GM23338 (cell line): Measurements from ENCODE around the gene ICAM3.

Experiments
- CREB1 ChIP-seq: fragments of 250-450 bp; sonication (Bioruptor Pico); IDR thresholded peaks from 2 replicates; pipeline ENCODE4 v1.5.0; 2020; ENCODE audit warnings: low read depth, mild to moderate bottlenecking, moderate library complexity
- EZH2 ChIP-seq: fragments of 200-600 bp; sonication (generic); IDR thresholded peaks from one replicate; pipeline ENCODE4 v1.8.0; 2017; ENCODE audit warnings: antibody characterized with exemption, mild to moderate bottlenecking, low read depth; ENCODE audit not compliant: unreplicated experiment
- EZH2phosphoT487 ChIP-seq: fragments of 200-600 bp; sonication (generic); IDR thresholded peaks from one replicate; pipeline ENCODE4 v1.8.1; 2018; ENCODE audit warnings: antibody characterized with exemption; ENCODE audit not compliant: unreplicated experiment
- JUNB ChIP-seq: IDR thresholded peaks from one replicate; pipeline ENCODE4 v1.6.1; 2016; ENCODE audit warnings: antibody characterized with exemption; ENCODE audit not compliant: unreplicated experiment
- NANOG ChIP-seq: IDR thresholded peaks from 2 replicates; pipeline ENCODE4 v1.6.1; 2016; ENCODE audit warnings: antibody characterized with exemption, borderline replicate concordance
- POLR2AphosphoS5 ChIP-seq: IDR thresholded peaks from 2 replicates; pipeline ENCODE4 v1.6.1; 2016; ENCODE audit warnings: antibody characterized with exemption, low read depth
- STAT1 ChIP-seq: IDR thresholded peaks from one replicate; pipeline ENCODE4 v1.6.1; 2016; ENCODE audit warnings: antibody characterized with exemption; ENCODE audit not compliant: unreplicated experiment
- ZNF114 ChIP-seq: fragments of 250-450 bp; sonication (Bioruptor Pico); IDR thresholded peaks from 2 replicates; pipeline ENCODE4 v1.5.0; 2020; ENCODE audit warnings: mild to moderate bottlenecking, moderate library complexity
- ZNF331 ChIP-seq: fragments of 250-450 bp; sonication (Bioruptor Pico); IDR thresholded peaks from 2 replicates; pipeline ENCODE4 v1.5.0; 2020; ENCODE audit warnings: low read depth, mild to moderate bottlenecking, moderate library complexity
- ZNF462 ChIP-seq: fragments of 250-450 bp; sonication (Bioruptor Pico); IDR thresholded peaks from 2 replicates; pipeline ENCODE4 v1.5.0; 2020; ENCODE audit warnings: mild to moderate bottlenecking, moderate library complexity
- TF ChIP-seq, protein P1 (sequence below), 2 experiments: fragments of 200-600 bp in 1 of 2; sonication (generic) in 1 of 2; conservative IDR thresholded peaks; 2 replicates each; pipeline versions ENCODE4 v1.5.1 to v1.6.1; 2016 to 2017; ENCODE audit warnings: antibody characterized with exemption in 2 of 2, low read depth in 2 of 2, mild to moderate bottlenecking in 2 of 2, moderate library complexity in 1 of 2
- TF ChIP-seq, protein P2 (sequence below): IDR thresholded peaks from one replicate; pipeline ENCODE4 v1.6.1; 2018; ENCODE audit warnings: antibody characterized with exemption; ENCODE audit not compliant: unreplicated experiment
- TF ChIP-seq, protein P3 (sequence below): IDR thresholded peaks from 2 replicates; pipeline ENCODE4 v1.6.1; 2016; ENCODE audit warnings: antibody characterized with exemption

GRCh38 chr19:10286803-10287737 lies 52.4 kb downstream of the ICAM3 start, which contains the start of gene ICAM4:
- TF ChIP-seq, protein P1, sequence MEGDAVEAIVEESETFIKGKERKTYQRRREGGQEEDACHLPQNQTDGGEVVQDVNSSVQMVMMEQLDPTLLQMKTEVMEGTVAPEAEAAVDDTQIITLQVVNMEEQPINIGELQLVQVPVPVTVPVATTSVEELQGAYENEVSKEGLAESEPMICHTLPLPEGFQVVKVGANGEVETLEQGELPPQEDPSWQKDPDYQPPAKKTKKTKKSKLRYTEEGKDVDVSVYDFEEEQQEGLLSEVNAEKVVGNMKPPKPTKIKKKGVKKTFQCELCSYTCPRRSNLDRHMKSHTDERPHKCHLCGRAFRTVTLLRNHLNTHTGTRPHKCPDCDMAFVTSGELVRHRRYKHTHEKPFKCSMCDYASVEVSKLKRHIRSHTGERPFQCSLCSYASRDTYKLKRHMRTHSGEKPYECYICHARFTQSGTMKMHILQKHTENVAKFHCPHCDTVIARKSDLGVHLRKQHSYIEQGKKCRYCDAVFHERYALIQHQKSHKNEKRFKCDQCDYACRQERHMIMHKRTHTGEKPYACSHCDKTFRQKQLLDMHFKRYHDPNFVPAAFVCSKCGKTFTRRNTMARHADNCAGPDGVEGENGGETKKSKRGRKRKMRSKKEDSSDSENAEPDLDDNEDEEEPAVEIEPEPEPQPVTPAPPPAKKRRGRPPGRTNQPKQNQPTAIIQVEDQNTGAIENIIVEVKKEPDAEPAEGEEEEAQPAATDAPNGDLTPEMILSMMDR (conservative IDR thresholded peaks at IDR 0.05; ENCODE audit: low read depth in 2 of 2) = 0 out of 4 replicates have a peak, but pooled peaks of 1 of the 2 experiments have one; percentile 4
- TF ChIP-seq ZNF114 (CRISPR knock-in tag) (no peak), POLR2AphosphoS5 (no peak), EZH2phosphoT487 (no peak), EZH2 (peak; percentile 49), CREB1 (CRISPR knock-in tag) (no peak), JUNB (no peak), NANOG (no peak), ZNF331 (CRISPR knock-in tag) (no peak), STAT1 (no peak), ZNF462 (no peak)
- TF ChIP-seq, protein P2, sequence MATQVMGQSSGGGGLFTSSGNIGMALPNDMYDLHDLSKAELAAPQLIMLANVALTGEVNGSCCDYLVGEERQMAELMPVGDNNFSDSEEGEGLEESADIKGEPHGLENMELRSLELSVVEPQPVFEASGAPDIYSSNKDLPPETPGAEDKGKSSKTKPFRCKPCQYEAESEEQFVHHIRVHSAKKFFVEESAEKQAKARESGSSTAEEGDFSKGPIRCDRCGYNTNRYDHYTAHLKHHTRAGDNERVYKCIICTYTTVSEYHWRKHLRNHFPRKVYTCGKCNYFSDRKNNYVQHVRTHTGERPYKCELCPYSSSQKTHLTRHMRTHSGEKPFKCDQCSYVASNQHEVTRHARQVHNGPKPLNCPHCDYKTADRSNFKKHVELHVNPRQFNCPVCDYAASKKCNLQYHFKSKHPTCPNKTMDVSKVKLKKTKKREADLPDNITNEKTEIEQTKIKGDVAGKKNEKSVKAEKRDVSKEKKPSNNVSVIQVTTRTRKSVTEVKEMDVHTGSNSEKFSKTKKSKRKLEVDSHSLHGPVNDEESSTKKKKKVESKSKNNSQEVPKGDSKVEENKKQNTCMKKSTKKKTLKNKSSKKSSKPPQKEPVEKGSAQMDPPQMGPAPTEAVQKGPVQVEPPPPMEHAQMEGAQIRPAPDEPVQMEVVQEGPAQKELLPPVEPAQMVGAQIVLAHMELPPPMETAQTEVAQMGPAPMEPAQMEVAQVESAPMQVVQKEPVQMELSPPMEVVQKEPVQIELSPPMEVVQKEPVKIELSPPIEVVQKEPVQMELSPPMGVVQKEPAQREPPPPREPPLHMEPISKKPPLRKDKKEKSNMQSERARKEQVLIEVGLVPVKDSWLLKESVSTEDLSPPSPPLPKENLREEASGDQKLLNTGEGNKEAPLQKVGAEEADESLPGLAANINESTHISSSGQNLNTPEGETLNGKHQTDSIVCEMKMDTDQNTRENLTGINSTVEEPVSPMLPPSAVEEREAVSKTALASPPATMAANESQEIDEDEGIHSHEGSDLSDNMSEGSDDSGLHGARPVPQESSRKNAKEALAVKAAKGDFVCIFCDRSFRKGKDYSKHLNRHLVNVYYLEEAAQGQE = no peak
- TF ChIP-seq, protein P3, sequence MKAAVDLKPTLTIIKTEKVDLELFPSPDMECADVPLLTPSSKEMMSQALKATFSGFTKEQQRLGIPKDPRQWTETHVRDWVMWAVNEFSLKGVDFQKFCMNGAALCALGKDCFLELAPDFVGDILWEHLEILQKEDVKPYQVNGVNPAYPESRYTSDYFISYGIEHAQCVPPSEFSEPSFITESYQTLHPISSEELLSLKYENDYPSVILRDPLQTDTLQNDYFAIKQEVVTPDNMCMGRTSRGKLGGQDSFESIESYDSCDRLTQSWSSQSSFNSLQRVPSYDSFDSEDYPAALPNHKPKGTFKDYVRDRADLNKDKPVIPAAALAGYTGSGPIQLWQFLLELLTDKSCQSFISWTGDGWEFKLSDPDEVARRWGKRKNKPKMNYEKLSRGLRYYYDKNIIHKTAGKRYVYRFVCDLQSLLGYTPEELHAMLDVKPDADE = no peak
